NCI-H226 (cell line): Measurements from ENCODE around the gene FOXN3.

ENCODE experiments used
- DNase-seq: peaks from one replicate; pipeline ENCODE4 v3.0.0-alpha.2; 2015

Gene FOXN3, protein sequence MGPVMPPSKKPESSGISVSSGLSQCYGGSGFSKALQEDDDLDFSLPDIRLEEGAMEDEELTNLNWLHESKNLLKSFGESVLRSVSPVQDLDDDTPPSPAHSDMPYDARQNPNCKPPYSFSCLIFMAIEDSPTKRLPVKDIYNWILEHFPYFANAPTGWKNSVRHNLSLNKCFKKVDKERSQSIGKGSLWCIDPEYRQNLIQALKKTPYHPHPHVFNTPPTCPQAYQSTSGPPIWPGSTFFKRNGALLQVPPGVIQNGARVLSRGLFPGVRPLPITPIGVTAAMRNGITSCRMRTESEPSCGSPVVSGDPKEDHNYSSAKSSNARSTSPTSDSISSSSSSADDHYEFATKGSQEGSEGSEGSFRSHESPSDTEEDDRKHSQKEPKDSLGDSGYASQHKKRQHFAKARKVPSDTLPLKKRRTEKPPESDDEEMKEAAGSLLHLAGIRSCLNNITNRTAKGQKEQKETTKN

DNA sequence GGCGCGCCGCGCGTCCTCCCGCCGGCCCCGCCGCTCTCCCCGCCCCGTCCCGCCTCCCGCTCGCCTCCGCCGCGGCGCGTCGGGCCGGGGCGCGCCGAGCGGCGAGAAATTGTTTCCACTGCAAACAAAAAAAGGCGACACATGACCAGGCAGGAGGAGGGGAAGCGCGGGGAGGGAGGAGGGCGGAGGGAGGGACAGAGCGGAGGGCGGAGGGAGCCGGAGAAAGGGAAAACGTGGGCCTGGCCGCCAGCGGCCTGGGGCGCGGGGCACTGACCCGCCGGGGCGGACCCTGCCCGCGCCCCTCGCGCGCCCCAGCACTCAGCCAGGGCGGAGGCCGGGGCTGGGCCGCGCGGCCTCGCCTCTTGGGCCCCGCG lies at the start of gene FOXN3:
Gene FOXN3 (minus strand): TSS at position 143 of the 374 bp plus-strand sequence. CDS start 4,757 bp downstream, outside the sequence.
- DNase-seq, result peak; percentile 67

DNA sequence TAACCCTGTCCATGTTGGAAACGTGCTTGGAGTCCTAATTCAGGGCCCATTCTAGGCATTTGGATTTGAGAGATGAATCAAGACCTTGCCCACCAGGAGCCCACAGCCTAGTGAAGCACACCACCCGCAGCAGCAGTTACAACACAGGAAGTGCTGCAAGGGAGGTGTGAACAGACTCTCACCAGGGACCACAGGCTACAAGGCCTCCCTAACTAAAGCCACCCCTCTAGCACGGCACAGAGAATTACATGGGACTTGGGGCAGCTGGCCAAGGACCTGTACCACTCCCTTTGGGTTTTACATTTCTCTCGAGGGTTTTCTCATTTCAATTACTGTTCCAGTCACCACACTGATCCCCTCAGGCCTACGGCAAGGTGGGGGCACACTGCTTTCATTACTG lies 49.5 kb upstream of the FOXN3 start:
- no peak for DNase-seq

DNA sequence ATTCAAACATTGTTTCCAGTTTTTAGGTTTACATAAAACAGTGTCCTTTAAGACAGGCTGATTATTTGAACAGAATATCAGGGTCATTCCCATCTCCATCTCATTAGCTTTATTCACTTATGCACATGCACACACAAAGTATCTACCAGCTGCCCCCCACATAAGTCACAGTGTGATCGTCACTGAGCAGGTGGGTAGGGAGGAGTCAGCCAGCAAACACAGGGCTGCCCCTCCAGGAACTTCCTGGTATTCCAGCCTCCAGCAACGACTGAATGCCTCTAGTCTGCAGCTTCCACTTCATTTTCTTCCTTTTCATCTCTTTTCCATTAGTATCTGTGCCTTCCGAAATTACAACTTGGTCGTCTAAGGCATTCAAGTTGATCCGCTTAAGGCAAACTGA lies 48.8 kb upstream of the FOXN3 start:
- no peak for DNase-seq

DNA sequence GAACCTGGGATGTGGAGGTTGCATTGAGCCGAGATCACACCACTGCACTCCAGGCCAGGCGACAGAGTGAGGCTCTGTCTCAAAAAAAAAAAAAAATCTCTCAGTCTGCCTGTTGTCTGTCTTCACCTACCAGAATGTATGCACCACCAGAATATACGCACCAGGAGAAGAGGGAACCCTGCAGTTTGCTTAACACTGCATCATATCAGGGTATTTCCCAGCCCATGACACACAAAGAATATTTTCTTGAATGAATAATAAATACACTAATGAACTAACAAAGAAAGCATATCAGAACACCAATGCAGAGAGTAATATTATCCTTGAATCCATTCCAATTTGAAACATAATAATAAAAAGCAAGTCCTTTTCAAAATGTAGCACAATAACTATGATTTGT lies 44.2 kb upstream of the FOXN3 start:
- DNase-seq, result no peak

DNA sequence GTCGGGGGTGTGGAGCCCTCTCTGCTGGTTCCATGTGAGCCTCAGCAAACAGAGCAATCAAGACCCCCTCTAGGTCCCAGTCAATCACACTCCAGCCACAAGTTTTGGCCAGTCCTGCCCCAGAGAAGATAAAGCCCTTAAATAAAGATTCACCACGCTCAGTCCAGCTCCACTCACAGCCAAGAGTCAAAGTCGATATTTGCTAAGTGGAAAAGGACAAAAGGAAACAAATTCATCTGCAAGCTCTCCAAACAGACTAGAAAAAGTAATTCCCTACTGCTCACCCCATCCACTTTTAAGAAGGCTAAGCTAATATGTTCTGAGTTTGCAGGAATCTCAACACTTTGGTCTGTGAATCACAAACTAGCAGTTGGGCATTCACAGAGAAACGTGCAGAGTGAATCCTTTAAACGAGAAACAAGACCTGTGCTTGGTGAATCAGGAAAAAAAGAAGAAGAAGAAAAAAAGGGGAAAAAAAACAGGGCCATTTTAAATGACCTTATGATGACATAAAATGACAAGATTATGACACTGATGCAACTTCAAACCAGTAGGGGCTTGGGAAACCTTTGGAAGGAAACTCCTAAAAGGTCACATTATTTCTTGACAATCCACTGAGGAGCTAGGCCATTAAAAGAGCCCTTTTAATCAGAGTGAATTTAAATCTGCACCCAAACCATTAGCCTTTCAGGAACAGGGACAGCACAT lies 41.8 kb upstream of the FOXN3 start:
- DNase-seq, result no peak

DNA sequence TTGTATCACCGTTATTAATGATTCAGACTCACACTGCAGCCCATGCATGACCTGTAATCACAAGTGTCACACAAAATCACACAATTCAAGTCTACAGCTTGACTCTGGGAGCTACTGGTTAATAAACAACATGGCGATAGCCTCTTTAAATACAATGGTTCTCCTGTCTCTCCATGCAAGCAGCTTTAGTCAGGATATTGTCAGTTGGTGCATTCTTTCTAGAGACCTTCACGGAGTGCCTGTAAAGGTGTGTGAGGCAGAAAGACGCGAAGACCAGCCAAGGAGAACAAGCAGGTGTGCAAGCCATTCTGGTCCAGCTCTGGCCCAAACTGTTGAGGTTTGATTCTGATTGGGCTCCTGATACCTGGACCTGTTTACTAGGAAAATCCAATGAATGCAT lies 40.0 kb upstream of the FOXN3 start:
- no peak for DNase-seq

DNA sequence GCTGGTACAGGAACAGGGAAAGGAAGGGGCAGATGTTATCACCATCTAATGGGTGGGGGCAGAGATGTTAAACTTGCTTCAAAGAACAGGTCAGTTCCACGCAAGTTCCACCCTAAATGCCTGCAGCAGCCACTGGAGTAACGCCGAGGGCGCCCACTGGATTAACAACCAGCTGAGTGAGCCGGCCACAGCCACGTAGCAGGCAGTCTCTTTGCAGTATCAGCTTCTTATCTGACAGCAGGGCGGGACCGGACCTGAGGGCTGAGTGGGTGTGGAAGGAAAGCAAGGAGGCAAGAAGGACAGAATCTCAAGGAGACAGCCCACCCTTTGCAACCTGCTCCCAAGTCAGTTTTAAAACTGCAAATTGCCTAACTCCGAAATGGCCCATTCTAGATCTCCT lies 38.4 kb upstream of the FOXN3 start:
- DNase-seq, result peak; percentile 8

DNA sequence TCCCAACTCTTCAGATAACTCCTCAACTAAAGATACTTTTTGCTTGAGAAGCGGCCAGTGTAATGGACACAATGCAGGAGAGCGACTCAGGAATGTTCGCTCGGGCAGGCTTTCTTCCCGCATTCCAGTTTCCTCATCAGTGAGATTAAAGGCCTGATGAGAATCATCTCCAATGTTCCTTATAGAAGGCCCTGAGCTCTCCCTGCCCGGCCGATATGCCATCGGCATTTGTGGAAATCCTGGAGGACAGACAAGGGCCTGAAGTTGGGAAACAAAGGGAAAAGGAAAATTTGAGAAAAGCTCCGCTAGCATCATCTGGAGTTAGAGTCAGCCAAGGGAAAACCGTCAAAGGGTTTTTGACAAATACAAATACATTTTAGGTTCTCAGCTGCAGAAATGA lies 38.0 kb upstream of the FOXN3 start:
- DNase-seq, result no peak

DNA sequence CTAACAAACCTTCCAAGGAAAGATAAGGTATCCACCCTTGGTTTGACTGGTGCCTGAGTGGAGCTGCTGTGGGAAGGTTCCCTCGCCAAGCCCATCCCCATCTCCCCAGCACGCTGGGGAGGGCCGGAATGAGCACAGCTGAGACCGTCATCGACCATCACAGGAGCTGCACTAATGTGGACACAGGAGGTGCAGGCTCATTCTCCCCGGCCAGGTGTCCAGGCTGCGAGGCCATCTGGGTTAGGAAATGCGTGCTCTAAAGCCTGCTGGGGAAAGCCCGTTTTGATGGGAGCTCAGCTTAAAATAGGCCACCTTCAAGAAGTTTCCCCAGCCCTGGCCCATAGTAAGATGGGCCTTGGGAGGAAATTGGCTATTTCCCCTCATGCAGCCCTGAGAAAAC lies 35.2 kb upstream of the FOXN3 start:
- DNase-seq, result no peak

DNA sequence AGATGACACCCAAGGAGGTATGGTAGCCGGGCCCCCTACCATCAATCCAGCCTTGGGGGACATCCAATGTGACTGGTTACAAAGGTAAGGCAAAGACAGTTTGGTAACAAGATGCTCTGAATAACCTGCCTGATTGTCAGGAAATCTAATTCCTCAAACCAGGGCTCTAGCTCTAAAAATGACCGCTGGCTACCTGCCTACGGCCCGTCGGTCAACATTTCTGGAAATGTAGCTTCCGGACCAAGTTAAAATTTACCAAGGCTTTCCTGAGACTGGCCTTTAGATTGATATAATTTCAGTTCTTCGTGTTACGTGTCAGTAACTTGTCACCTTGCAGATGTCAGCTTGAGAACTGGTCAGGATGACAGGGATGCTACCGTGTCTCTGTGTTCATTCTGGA lies 34.2 kb upstream of the FOXN3 start:
- no peak for DNase-seq

DNA sequence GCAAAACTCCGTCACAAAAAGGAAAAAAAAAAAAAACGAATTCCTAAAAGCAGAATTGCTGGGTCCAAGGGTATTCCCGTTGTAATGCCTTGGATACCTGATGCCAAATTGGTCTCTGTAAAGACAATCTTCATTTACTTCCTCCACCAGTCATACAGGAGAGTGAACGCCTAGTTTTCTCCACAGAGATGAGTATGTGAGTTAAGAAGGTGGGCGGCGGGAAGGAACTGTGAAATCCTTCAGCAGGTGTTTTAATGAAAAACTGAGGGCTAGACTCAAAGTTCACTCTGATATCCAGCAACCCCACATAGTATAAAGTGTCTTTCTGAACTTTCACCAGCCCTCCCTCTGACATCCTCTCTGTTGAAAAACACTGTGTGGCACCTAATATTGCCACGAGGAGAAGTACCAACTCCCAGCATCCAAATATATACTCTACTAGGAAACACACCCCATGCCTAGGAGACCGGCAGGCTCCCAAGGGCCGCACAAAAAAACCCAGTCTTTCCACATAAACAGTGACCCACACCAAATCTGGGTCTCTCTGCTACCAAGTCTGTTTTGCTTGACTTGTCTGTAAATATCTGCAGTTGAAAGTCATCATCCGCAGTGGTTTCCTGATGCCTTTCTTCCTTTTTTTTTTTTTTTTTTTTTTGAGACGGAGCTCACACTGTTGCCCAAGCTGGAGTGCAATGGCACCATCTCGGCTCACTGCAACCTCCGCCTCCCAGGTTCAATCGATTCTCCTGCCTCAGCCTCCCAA lies 30.3 kb upstream of the FOXN3 start:
- no peak for DNase-seq

DNA sequence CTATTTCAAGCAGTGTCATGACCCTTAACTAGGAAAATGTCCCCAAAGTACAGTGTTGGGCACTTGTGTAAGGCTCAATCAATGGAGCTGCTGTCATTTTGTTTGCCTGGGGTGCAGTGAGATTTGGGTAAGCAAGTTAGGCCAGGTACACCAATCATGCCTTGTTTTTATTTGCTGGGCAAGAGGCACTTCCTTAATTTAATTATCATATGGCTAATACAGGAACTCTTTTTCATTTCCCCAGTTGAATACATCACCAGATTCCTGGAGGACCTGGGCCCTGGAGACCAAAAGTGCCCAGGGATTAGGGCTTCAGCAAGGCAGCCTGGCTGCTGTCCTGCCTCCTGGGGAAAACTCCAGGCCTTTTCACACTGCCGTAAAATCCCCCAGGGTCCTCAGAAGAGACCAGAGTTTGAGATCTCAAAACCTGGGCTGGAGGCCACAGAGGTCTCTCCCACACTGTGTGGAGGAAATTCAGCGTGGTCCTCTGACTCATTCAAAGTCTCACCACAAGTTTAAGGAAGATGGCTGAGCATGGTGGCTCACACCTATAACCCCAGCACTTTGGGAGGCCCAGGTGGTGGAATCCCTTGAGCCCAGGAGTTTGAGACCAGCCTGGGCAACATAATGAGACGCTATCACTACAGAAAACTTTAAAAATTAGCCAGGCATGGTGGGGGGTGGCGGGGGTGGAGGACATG lies 28.4 kb upstream of the FOXN3 start:
- peak; percentile 13 for DNase-seq

DNA sequence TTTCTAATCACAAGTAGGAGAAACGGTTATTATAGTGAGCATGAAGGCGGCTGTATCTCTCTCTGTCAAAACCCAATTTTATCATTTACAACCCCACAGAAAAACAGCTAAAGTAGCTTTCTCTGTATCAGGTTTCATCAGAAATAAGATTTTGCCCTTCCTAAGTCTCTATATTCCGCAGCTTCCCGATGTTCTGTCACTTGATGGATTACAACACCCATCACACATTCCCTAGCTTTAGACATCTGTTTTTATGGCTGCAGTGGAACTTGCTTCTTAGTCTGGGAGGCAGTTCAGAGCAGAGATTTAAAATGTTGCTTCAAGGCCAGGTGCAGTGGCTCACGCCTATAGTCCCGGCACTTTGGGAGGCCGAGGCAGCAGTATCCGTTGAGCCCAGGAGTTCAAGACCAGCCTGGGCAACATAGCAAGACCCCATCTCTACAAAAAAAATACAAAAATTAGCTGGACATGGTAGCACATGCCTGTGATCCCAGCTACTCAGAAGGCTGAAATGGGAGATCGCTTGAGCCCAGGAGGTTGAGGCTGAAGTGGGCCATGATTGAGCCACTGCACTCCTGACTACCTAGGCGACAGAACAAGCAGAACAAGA lies 27.6 kb upstream of the FOXN3 start:
- DNase-seq, result no peak

DNA sequence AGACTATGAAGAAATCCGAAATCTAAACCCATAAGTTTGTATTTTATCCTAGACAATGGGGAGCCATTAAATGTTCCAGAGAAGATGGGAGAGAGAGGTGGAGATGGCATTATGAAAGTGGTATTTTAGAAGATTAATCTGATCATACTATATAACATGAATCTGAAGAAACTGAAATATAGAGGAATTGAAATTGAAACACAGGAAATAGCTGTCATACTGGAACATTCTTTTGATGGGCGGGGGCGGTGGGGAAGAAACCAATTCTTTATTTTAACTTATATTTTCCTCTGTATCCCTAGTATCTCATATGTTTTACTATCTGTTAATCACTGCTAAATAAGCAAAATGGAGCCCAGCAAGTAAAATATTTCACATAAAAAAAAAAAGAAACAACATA lies 27.0 kb upstream of the FOXN3 start:
- DNase-seq, result no peak

DNA sequence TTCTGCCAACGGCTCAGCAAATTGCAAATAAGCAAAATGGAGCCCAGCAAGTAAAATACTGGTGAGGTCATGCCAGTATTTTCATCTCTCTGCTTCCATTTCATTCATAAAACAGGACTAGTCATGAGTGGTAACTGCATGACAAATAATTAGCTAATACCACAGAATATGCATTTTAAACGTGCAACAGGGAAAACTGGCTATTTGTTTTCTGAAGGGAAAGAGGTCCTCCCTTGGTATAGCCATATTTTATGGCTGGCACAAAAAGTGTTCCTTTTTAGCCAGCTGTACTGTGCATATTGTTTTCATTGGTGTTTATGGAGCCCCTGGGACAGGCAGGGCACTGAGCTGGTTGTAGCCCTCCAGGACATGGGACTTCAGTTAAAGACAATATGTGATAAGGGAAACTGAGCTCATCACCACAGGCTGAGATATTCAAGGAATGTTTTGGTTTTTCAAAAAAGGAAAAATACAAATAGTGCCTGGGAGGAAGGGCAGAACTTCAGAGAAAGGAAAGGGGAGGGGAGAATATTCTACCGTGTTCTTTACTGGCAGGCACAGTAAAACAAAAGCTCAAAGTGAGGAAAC lies 26.1 kb upstream of the FOXN3 start:
- DNase-seq, result no peak

DNA sequence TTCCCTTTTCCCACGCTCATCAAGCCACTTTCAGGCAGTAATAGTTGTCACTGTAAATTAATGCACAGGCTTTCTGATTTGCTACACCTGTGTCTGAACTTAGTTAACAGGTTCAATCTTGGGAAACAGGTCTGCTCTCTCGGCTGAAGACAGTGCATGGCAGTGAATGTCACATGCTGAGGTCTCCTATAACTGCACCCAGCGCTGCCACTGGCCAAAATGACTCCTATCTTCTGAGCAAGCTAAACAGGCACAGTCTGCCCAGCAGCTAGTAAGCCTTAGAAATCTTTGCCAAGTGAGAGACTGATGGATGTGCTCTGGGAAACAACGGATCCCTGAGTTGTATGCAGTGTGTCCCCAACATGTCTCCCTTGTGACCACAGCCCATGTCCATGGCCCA lies 25.2 kb upstream of the FOXN3 start:
- DNase-seq, result no peak

DNA sequence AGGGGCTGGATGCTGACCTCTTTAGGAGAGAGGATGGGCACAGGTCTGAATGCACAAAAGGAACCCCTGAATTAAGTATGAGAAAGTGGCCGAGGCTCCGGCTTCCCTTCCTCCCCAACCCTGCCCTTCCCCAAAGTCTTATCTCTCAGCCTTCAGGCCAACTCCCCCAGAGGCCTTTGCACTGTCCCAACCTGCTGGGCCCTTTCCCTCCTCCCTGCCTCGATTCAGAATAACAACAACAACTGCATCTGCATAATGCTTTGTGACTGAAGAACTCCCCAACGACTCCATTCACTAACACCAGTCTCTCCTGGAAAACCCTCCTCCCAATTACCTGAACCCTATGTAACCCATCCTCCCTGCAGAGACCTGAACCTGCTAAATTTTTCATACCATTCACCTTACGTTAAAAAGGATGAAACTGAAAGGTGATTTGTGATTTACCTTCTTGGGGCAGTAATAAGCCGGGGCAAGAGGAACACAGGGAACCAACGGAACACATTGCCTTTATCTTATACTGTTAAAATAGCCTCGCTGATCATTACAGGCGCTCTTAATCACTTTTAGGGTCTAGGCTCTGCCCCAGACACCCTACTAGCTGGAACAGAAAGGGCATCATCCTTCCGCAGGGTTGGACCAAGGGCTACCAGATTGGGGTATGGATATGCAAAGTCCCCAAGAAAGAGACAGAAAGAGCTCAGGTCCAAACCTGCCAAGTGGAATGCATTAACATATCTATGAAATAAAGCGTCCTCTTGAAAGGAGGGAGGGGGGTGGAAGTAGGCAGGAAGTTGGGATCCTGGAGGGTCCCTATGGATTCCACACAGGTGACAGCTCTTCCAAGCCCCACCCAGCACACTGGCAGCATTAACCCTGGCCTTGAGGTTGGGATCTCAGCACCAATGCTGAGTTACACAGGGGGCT lies 24.2 kb upstream of the FOXN3 start:
- DNase-seq, result no peak

DNA sequence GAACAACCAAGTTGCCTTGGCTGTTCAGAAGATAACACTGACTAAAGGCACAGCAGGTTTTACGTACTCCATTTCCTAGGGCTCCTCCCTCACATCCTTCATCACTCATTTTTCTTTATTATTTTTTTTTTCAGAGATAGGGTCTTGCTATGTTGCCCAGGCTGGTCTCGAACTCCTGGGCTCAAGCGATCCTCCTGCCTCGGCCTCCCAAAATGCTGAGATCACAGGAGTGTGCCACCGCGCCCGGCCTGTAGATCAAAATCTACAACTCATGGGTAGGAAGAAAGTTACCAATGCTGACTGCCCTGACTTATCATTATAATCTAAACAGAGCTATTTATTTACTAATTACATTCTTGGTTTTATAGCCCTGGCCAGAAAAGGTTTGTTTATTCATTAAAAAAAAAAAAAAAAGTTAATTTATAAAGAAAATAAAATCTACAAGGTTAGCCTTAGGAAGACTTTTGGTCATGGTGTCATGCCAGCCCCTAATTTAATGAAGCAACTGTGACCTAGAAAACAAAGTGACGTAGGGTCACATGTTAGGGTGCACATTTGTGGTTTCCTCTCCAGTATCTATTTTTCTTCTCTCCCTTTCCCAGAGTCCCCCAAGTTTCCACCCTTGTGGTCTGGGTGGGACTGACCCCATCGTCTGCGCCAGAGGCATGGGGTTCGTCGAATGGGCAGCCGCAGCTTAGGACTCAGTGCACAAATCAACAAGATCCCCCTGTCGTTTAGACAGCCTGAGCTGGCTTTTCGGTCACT lies 19.0 kb upstream of the FOXN3 start:
- DNase-seq, result no peak

DNA sequence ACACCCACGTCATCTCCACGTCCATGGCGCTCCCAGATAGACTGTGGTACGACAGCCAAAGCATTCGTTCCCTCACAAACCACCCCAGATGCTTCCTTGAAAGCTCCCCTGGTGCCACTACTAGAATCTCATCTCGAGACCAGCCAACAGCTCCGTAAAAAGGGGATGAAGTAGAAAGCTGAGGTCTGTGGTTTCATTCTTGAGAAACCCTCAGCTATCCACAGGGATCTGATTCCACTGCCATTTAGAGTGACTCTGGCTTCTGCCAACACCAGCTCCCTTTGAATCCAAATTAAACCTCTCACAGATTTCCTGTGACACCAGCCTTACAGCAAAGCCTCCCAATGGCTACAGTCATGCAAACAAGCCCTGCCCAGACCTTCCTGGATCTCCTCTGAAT lies 18.5 kb upstream of the FOXN3 start:
- DNase-seq, result no peak

DNA sequence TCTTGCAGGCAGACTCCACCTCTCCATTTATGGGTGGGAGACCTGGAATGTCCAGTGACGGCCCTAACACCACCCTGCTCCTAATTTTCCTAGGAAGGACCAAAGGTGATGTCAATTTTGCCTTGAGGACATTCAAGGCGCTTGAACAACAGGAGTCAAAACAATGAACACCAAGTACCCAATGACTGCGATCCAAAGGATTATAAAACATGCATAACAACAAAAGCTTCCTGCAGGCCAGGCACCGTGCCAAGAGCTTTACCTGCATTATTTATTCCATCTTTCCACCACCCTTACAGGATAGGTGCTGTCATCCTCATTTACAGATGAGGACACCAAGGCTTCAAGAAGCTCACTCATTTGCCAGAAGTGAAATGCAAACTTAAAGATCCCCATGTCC lies 15.2 kb upstream of the FOXN3 start:
- DNase-seq, result no peak
